Cardiac fibroblast (primary cell): ENCODE data around the gene ARHGAP26.

ENCODE experiments used
- DNase-seq, 2 donors: peaks; one replicate each; pipeline versions ENCODE4 v3.0.0 to v3.0.0-alpha.2; 2010; ENCODE audit warnings: low read depth in 2 of 2
- H3K4me3 ChIP-seq, 2 donors: replicated peaks in 1 of 2; 1 replicate in 1 of 2; 2 replicates in 1 of 2; pipeline ENCODE4 v1.5.1; 2011; ENCODE audit warnings: low read depth in 2 of 2, low read length in 2 of 2, mild to moderate bottlenecking in 2 of 2, moderate library complexity in 1 of 2
- TF ChIP-seq, protein P1 (sequence below): IDR thresholded peaks from one replicate; pipeline ENCODE4 v1.5.1; 2011; ENCODE audit warnings: low read depth, mild to moderate bottlenecking, low read length, inconsistent platforms

ARHGAP26 gene

GRCh38 chr5:142874540-142874939 is 104.4 kb downstream of the ARHGAP26 start:
- H3K4me3 ChIP-seq = no peak overlapping the region
- peak; percentile 82 to 94 for DNase-seq
- TF ChIP-seq, protein P1, sequence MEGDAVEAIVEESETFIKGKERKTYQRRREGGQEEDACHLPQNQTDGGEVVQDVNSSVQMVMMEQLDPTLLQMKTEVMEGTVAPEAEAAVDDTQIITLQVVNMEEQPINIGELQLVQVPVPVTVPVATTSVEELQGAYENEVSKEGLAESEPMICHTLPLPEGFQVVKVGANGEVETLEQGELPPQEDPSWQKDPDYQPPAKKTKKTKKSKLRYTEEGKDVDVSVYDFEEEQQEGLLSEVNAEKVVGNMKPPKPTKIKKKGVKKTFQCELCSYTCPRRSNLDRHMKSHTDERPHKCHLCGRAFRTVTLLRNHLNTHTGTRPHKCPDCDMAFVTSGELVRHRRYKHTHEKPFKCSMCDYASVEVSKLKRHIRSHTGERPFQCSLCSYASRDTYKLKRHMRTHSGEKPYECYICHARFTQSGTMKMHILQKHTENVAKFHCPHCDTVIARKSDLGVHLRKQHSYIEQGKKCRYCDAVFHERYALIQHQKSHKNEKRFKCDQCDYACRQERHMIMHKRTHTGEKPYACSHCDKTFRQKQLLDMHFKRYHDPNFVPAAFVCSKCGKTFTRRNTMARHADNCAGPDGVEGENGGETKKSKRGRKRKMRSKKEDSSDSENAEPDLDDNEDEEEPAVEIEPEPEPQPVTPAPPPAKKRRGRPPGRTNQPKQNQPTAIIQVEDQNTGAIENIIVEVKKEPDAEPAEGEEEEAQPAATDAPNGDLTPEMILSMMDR = no peak

DNA sequence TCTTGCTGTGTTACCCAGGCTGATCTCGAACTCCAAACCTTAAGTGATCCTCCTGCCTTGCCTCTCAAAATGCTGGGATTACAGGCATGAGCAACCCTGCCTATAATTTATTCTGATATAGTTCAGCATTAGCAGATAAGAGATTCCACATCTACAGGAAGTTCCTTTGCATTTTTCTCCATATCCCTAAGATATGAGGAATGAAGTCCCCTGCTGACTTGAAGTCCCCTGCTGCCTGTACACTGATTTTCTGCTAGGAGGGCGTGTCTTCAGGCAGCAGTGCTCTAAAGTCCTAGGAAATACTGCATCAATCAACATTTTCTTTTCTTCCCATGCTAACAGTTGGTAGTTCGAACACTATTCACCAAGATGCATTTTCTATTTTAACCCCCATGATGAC is 105.8 kb downstream of the ARHGAP26 start:
- TF ChIP-seq, protein P1 = no peak
- DNase-seq = no peak
- H3K4me3 ChIP-seq = no peak overlapping the region

DNA sequence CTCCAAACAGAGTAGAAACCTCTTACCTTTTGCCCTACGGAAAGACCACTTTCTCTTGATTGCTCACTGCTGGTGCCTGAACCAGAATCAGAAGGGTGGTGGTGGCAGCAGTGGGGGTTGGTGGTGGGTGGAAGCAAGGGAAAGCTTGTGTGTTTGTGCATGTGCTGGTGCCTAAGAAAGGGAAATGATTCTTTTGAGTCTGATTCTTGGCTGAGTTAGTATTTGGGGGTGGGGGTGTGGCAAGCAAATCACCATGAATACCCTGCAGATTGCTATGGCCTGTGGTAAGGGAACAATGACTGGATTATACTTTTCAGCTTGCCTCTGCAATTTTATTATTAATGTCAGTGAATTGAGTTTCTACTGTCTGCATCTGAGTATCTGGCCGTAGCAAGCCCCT is 106.6 kb downstream of the ARHGAP26 start:
- no peak for DNase-seq
- H3K4me3 ChIP-seq = no peak overlapping the region
- TF ChIP-seq, protein P1 = no peak

GRCh38 chr5:142878111-142878510 is 107.9 kb downstream of the ARHGAP26 start:
- DNase-seq = no peak
- TF ChIP-seq, protein P1 = no peak
- no peak overlapping the region for H3K4me3 ChIP-seq

DNA sequence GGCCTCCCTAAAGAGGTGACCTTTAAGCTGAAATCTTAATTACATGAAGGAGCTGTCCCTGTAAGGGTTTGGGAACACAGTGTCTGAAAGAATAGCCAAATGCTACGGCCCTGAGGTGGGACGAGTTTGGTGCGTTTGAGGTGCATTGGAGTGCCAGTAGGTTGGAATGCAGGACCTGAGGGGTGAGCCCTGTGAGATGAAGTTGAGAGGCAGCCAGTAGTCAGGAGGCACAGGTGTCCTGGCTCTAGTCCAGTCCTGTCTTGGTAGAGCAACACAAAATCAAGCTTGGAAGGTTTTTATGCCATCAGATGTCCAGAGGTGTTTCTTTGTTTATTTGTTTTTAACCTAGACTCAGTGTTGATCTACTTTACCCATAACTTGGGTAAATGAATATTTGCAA is 108.5 kb downstream of the ARHGAP26 start:
- no peak for DNase-seq
- TF ChIP-seq, protein P1 = no peak
- no peak overlapping the region for H3K4me3 ChIP-seq

DNA sequence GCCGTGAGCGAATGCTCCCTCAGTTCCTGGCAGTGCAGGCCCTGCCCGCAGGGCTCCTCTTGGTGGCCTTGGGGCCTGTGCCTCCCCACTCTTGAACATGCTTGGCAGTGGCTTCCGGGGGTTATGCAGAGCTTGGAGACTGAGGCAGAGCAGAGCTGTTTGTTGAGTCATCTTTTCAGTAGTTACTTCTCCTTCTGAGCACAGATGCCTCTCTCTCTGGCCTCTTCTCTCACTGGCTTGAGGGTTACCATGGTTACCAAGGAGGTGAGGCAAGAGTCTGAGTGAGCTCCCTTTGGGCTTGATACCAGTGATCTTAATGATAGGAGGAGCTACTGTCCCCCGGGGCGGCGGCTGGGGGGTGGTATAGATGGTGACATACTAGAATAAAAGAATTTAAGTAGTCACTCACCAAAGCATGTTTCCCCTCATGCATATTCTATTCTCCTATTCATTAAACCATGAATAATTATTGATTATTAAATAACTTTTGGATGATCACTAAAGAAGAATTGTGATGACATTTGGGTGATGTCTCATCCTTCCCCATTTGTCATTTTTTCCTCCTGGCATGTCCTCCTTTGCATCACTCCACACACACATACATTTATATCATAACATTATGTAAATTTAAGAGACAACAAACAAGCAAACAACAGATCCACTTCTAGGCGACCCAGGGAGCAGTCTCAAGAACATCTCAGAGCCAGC is 111.1 kb downstream of the ARHGAP26 start:
- TF ChIP-seq, protein P1 = no peak
- H3K4me3 ChIP-seq = no peak overlapping the region
- DNase-seq = peak; percentile 67 to 88

GRCh38 chr5:142881784-142882126 is 111.6 kb downstream of the ARHGAP26 start:
- TF ChIP-seq, protein P1 = no peak
- peak in 1 of 2 donors; percentile 33 for DNase-seq
- no peak overlapping the region for H3K4me3 ChIP-seq
